T-helper 17 cell (primary cell): ENCODE measurements around the gene FRMD4A. TPM values are rescaled to one million over a fixed set of nuclear protein-coding genes. Genes with fewer than 3 reads are reported as not detected.
A peak's percentile ranks its signal among the peaks of the same experiment; 100 is the strongest.

ENCODE experiments used
- ATAC-seq: fragments of 150-1000 bp; cut with Tn5 transposase; 2 replicates; pipeline ENCODE4 v1.10.0; 2021; ENCODE audit warnings: mild to moderate bottlenecking, moderate library complexity
- DNase-seq, 3 donors: peaks; one replicate each; pipeline versions ENCODE4 v3.0.0 to v3.0.0-alpha.2; 2020 to 2021
- H3K9me3 ChIP-seq: one replicate; pipeline ENCODE4 v1.7.0; 2013; ENCODE audit warnings: low read length, mild to moderate bottlenecking; ENCODE audit not compliant: control insufficient read depth, poor library complexity, severe bottlenecking
- H3K27ac Mint-ChIP-seq: one replicate; pipeline ENCODE4 v1.8.0; 2022; ENCODE audit warnings: mild to moderate bottlenecking, moderate library complexity, mixed read lengths
- H3K27me3 Mint-ChIP-seq: one replicate; pipeline ENCODE4 v1.8.0; 2022; ENCODE audit warnings: mixed read lengths
- H3K36me3 Mint-ChIP-seq: one replicate; pipeline ENCODE4 v1.8.0; 2022; ENCODE audit warnings: low read depth, mixed read lengths
- H3K4me1 Mint-ChIP-seq: one replicate; pipeline ENCODE4 v1.8.0; 2022; ENCODE audit warnings: mild to moderate bottlenecking, mixed read lengths
- H3K4me3 Mint-ChIP-seq: one replicate; pipeline ENCODE4 v1.8.0; 2022; ENCODE audit warnings: mild to moderate bottlenecking, moderate library complexity, mixed read lengths
- total RNA-seq, 4 donors: library from RNA in 2 of 4; stranded (reverse) in 2 of 4; gene quantifications; one replicate each; pipeline ENCODE4 v1.2.3 and lab custom pipeline; 2022 to 2026

Gene FRMD4A
- total RNA-seq, 2 donors from 2014 or later, result 1.3 to 2.7 TPM

- H3K4me1 Mint-ChIP-seq, result peaks cover 24% of the 10 kb centered on the region
- ATAC-seq, result peak; percentile 50
- H3K9me3 ChIP-seq, result no peaks in the 10 kb centered on the region
- peaks cover 7% of the 10 kb centered on the region for H3K36me3 Mint-ChIP-seq
- H3K4me3 Mint-ChIP-seq, result peak overlapping the region; percentile 79
- DNase-seq, result no peak
- H3K27me3 Mint-ChIP-seq, result peaks cover 80% of the 10 kb centered on the region
- H3K27ac Mint-ChIP-seq, result no peak overlapping the region
Observed at GRCh38 chr10:13891128-13892000, 439.4 kb downstream of the FRMD4A start.

- no peak for DNase-seq
- H3K36me3 Mint-ChIP-seq, result peaks cover 7% of the 10 kb centered on the region
- H3K27me3 Mint-ChIP-seq, result peaks cover 88% of the 10 kb centered on the region
- H3K27ac Mint-ChIP-seq, result no peak overlapping the region
- peak overlapping the region; percentile 79 for H3K4me3 Mint-ChIP-seq
- ATAC-seq, result no peak
- peaks cover 24% of the 10 kb centered on the region for H3K4me1 Mint-ChIP-seq
- H3K9me3 ChIP-seq, result no peaks in the 10 kb centered on the region
Observed at GRCh38 chr10:13890233-13891127, 440.2 kb downstream of the FRMD4A start.

- no peaks in the 10 kb centered on the region for H3K9me3 ChIP-seq
- peaks cover 90% of the 10 kb centered on the region for H3K27me3 Mint-ChIP-seq
- DNase-seq, result no peak
- H3K4me1 Mint-ChIP-seq, result peaks cover 15% of the 10 kb centered on the region
- no peak overlapping the region for H3K27ac Mint-ChIP-seq
- H3K36me3 Mint-ChIP-seq, result no peaks in the 10 kb centered on the region
- ATAC-seq, result no peak
- no peak overlapping the region for H3K4me3 Mint-ChIP-seq
Observed at GRCh38 chr10:13887761-13888160, 443.0 kb downstream of the FRMD4A start.

GRCh38 chr10:13885238-13885990 lies 445.3 kb downstream of the FRMD4A start:
- H3K27ac Mint-ChIP-seq, result no peak overlapping the region
- no peak for DNase-seq
- peaks cover 70% of the 10 kb centered on the region for H3K27me3 Mint-ChIP-seq
- ATAC-seq, result no peak
- no peaks in the 10 kb centered on the region for H3K36me3 Mint-ChIP-seq
- H3K4me3 Mint-ChIP-seq, result no peak overlapping the region
- H3K9me3 ChIP-seq, result no peaks in the 10 kb centered on the region
- peaks cover 9% of the 10 kb centered on the region for H3K4me1 Mint-ChIP-seq

- Mint-ChIP-seq H3K4me3 (no peak overlapping the region), H3K4me1 (peaks cover 9% of the 10 kb centered on the region), H3K27ac (no peak overlapping the region), H3K36me3 (no peaks in the 10 kb centered on the region), H3K27me3 (peaks cover 55% of the 10 kb centered on the region)
- DNase-seq (no peak), ATAC-seq (no peak)
- H3K9me3 ChIP-seq, result no peaks in the 10 kb centered on the region
Observed at GRCh38 chr10:13883636-13884444, 446.9 kb downstream of the FRMD4A start.

- ATAC-seq, result peak; percentile 48
- H3K4me1 Mint-ChIP-seq, result peaks cover 6% of the 10 kb centered on the region
- no peak for DNase-seq
Observed at GRCh38 chr10:13882119-13882711, 448.5 kb downstream of the FRMD4A start.

GRCh38 chr10:13880760-13881159 lies 450.0 kb downstream of the FRMD4A start:
- H3K9me3 ChIP-seq, result no peaks in the 10 kb centered on the region
- ATAC-seq (no peak), DNase-seq (no peak)
- H3K27me3 Mint-ChIP-seq, result peaks cover 36% of the 10 kb centered on the region
- no peaks in the 10 kb centered on the region for H3K36me3 Mint-ChIP-seq
- H3K4me1 Mint-ChIP-seq, result peaks cover 2% of the 10 kb centered on the region
- no peak overlapping the region for H3K4me3 Mint-ChIP-seq
- H3K27ac Mint-ChIP-seq, result no peak overlapping the region

More at GRCh38 chr10:13882119-13882711, 448.5 kb downstream of the FRMD4A start:
- Mint-ChIP-seq H3K27ac (no peak overlapping the region), H3K4me3 (no peak overlapping the region), H3K27me3 (peaks cover 48% of the 10 kb centered on the region), H3K36me3 (no peaks in the 10 kb centered on the region)
- no peaks in the 10 kb centered on the region for H3K9me3 ChIP-seq

GRCh38 chr10:13877154-13877909 lies 453.4 kb downstream of the FRMD4A start:
- H3K27ac Mint-ChIP-seq, result no peak overlapping the region
- DNase-seq, result no peak
- H3K9me3 ChIP-seq, result no peaks in the 10 kb centered on the region
- H3K4me1 Mint-ChIP-seq, result peaks cover 7% of the 10 kb centered on the region
- ATAC-seq, result no peak
- H3K4me3 Mint-ChIP-seq, result no peak overlapping the region
- H3K36me3 Mint-ChIP-seq, result no peaks in the 10 kb centered on the region
- H3K27me3 Mint-ChIP-seq, result peaks cover 26% of the 10 kb centered on the region

- no peak overlapping the region for H3K4me3 Mint-ChIP-seq
- H3K27me3 Mint-ChIP-seq, result peaks cover 55% of the 10 kb centered on the region
- peaks cover 2% of the 10 kb centered on the region for H3K36me3 Mint-ChIP-seq
- H3K27ac Mint-ChIP-seq, result no peak overlapping the region
- no peak for ATAC-seq
- no peaks in the 10 kb centered on the region for H3K9me3 ChIP-seq
- H3K4me1 Mint-ChIP-seq, result peaks cover 9% of the 10 kb centered on the region
- DNase-seq, result no peak
Observed at GRCh38 chr10:13873196-13873595, 457.5 kb downstream of the FRMD4A start.

- ATAC-seq (no peak), DNase-seq (no peak)
- Mint-ChIP-seq H3K27me3 (peaks cover 48% of the 10 kb centered on the region), H3K27ac (no peak overlapping the region), H3K4me3 (no peak overlapping the region), H3K4me1 (peaks cover 9% of the 10 kb centered on the region), H3K36me3 (peaks cover 2% of the 10 kb centered on the region)
- no peaks in the 10 kb centered on the region for H3K9me3 ChIP-seq
Observed at GRCh38 chr10:13872411-13872810, 458.3 kb downstream of the FRMD4A start.

- no peaks in the 10 kb centered on the region for H3K9me3 ChIP-seq
- no peak overlapping the region for H3K4me3 Mint-ChIP-seq
- peaks cover 9% of the 10 kb centered on the region for H3K4me1 Mint-ChIP-seq
- peaks cover 44% of the 10 kb centered on the region for H3K27me3 Mint-ChIP-seq
- no peak overlapping the region for H3K27ac Mint-ChIP-seq
- DNase-seq (no peak), ATAC-seq (no peak)
- H3K36me3 Mint-ChIP-seq, result peaks cover 2% of the 10 kb centered on the region
Observed at GRCh38 chr10:13871776-13872175, 458.9 kb downstream of the FRMD4A start.
